ENCODE measurements around the gene CUBN.

DNA sequence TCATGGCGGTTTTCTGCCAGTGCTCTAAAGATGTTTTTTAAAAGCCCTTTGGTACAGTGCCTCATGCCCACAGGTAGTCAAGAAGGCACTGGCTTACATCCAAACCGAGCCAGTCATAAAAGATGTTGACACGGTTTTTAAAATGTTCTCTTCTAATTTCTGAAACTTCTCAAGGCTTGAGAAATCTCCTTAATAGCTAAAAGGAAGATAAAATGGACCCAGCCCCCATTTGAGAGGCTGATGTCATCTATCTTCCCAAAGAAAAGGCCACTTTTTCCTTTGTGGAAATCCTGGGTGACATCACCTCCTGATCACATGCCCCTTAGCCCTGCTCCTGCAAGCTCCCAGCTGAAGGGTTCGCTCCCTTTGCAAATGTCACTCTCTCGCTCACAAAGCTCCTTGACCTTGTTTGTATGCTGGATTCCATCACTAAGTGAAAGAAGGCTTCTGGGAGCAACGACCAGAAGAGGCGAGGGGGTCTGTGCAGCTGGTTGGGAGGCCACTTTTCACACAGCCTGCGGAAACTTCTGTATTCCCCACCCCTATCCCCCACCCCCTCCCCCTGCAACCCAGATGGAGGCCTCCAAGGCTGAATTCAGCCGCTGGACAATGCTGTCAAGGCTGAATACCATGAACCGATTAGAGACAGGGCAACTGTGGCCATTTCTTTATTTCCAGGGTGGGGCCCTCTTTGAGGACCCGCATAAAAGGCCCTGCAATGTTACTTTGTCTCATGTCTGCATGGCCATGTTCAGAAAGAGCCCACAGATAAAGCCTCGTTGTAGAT, 122.8 kb downstream of the CUBN start:
- TF ChIP-seq ZNF274 (IDR thresholded peaks at IDR 0.05; ENCODE audit: low read depth, low read length) (no peak), YY1 (IDR thresholded peaks at IDR 0.05; ENCODE audit: insufficient read depth, insufficient read length) (no peak), SUZ12 (IDR thresholded peaks at IDR 0.05; ENCODE audit: extremely low read depth, insufficient read depth, insufficient read length) (no peak)

Data from NT2/D1 (cell line).